Fibroblast of lung (primary cell): ENCODE measurements around the gene TRIM38. TPM values are rescaled to one million over a fixed set of nuclear protein-coding genes. Genes with fewer than 3 reads are reported as not detected.

ENCODE experiments used
- DNase-seq, 2 donors: peaks; one replicate each; pipeline versions ENCODE4 v3.0.0 to v3.0.0-alpha.2; 2010; ENCODE audit warnings: low read depth in 2 of 2
- H2AFZ ChIP-seq: 2 replicates; pipeline ENCODE4 v1.5.1; 2012; ENCODE audit warnings: low read length, control low read depth, inconsistent platforms
- H3K27ac ChIP-seq: 2 replicates; pipeline ENCODE4 v1.5.1; 2011; ENCODE audit warnings: low read length, control low read depth; ENCODE audit not compliant: insufficient read depth
- H3K27me3 ChIP-seq: 2 replicates; pipeline ENCODE4 v1.5.1; 2011; ENCODE audit warnings: mild to moderate bottlenecking, low read length; ENCODE audit not compliant: control insufficient read depth, insufficient read depth
- H3K36me3 ChIP-seq: 2 replicates; pipeline ENCODE4 v1.5.1; 2011; ENCODE audit warnings: low read length; ENCODE audit not compliant: control insufficient read depth, insufficient read depth
- H3K4me1 ChIP-seq: 2 replicates; pipeline ENCODE4 v1.5.1; 2011; ENCODE audit warnings: low read length; ENCODE audit not compliant: control insufficient read depth, insufficient read depth; ENCODE audit errors: extremely low read depth
- H3K4me2 ChIP-seq: 2 replicates; pipeline ENCODE4 v1.5.1; 2011; ENCODE audit warnings: low read length, control low read depth; ENCODE audit not compliant: insufficient read depth; ENCODE audit errors: extremely low read depth
- H3K4me3 ChIP-seq, 4 experiments: fragments of 200-600 bp in 1 of 4; sonication (generic) in 1 of 4; replicated peaks in 1 of 4; 2 replicates each; pipeline ENCODE4 v1.5.1; 2011 to 2016; ENCODE audit warnings: low read length in 4 of 4, low read depth in 3 of 4, mild to moderate bottlenecking in 3 of 4, control low read depth in 2 of 4, inconsistent platforms in 1 of 4, mixed read lengths in 1 of 4; ENCODE audit not compliant: insufficient read depth in 1 of 4; ENCODE audit errors: control extremely low read depth in 1 of 4
- H3K79me2 ChIP-seq: 2 replicates; pipeline ENCODE4 v1.5.1; 2012; ENCODE audit warnings: mild to moderate bottlenecking, low read length, inconsistent platforms; ENCODE audit not compliant: control insufficient read depth, insufficient read depth
- H3K9ac ChIP-seq: 2 replicates; pipeline ENCODE4 v1.5.1; 2011; ENCODE audit warnings: mild to moderate bottlenecking, low read length, control low read depth; ENCODE audit not compliant: insufficient read depth
- H3K9me3 ChIP-seq: 2 replicates; pipeline ENCODE4 v1.5.1; 2012; ENCODE audit warnings: low read depth, low read length; ENCODE audit not compliant: control insufficient read depth, insufficient read depth
- H4K20me1 ChIP-seq: 2 replicates; pipeline ENCODE4 v1.5.1; 2011; ENCODE audit warnings: low read length; ENCODE audit not compliant: control insufficient read depth, insufficient read depth; ENCODE audit errors: extremely low read depth
- CTCF ChIP-seq, 2 donors: IDR thresholded peaks in 1 of 2; conservative IDR thresholded peaks in 1 of 2; 1 replicate in 1 of 2; 2 replicates in 1 of 2; pipeline ENCODE4 v1.5.1; 2011 to 2012; ENCODE audit warnings: low read length in 2 of 2, control low read depth in 1 of 2, inconsistent platforms in 1 of 2, low read depth in 1 of 2, mild to moderate bottlenecking in 1 of 2
- EZH2 ChIP-seq: IDR thresholded peaks from 2 replicates; pipeline ENCODE4 v1.5.1; 2012; ENCODE audit warnings: low read length, control low read depth, mild to moderate bottlenecking; ENCODE audit errors: missing control alignments
- polyA plus RNA-seq, 2 donors: library from polyadenylated mRNA; depleted of rRNA in 1 of 2; stranded (reverse) in 1 of 2; unstranded in 1 of 2; fragments of >200 nt; gene quantifications; 2 replicates each; pipeline ENCODE4 v1.2.1, GENCODE V29; 2011 to 2012; ENCODE audit warnings: missing spikeins in 1 of 2
- total RNA-seq: library from RNA; depleted of rRNA; stranded (reverse); fragments of >200 nt; gene quantifications from 2 replicates; pipeline ENCODE4 v1.2.1, GENCODE V29; 2014

Gene TRIM38
- total and polyA plus RNA-seq, 2 donors (not counting 1 experiment from before 2014, with no cell fraction given) = 7.6 to 14.5 TPM

- Histone ChIP-seq H3K4me2 (peak overlapping the region; percentile 98), H3K9me3 (no peaks in the 10 kb centered on the region), H4K20me1 (no peaks in the 10 kb centered on the region), H2AFZ (no peak overlapping the region), H3K36me3 (no peaks in the 10 kb centered on the region), H3K9ac (peak overlapping the region; percentile 55), H3K4me3 (peak overlapping the region; percentile 63 to 84 (median 66)), H3K79me2 (no peaks in the 10 kb centered on the region), H3K4me1 (peaks cover 2% of the 10 kb centered on the region), H3K27ac (peak overlapping the region; percentile 90), H3K27me3 (no peaks in the 10 kb centered on the region)
- TF ChIP-seq CTCF (conservative IDR thresholded peaks at IDR 0.05 in 1 of 2, IDR thresholded peaks at IDR 0.05 in 1 of 2; ENCODE audit: low read depth in 1 of 2, low read length in 2 of 2) (no peak), EZH2 (no peak)
- DNase-seq = peak in 1 of 2 donors; percentile 19
Measured at GRCh38 chr6:26031151-26031594, 68.6 kb downstream of the TRIM38 start.

GRCh38 chr6:26031595-26032339 is 69.2 kb downstream of the TRIM38 start:
- H3K36me3 ChIP-seq = no peaks in the 10 kb centered on the region
- peak overlapping the region; percentile 68 for H3K9ac ChIP-seq
- no peaks in the 10 kb centered on the region for H4K20me1 ChIP-seq
- peak overlapping the region; percentile 60 for H2AFZ ChIP-seq
- H3K79me2 ChIP-seq = no peaks in the 10 kb centered on the region
- H3K27me3 ChIP-seq = no peaks in the 10 kb centered on the region
- peak overlapping the region; percentile 98 for H3K4me2 ChIP-seq
- H3K4me3 ChIP-seq = peak overlapping the region; percentile 63 to 84 (median 66)
- H3K4me1 ChIP-seq = peaks cover 2% of the 10 kb centered on the region
- H3K9me3 ChIP-seq = no peaks in the 10 kb centered on the region
- peak overlapping the region; percentile 90 for H3K27ac ChIP-seq
- DNase-seq = peak; percentile 98
- peak; percentile 9 to 11 for TF ChIP-seq CTCF (conservative IDR thresholded peaks at IDR 0.05 in 1 of 2, IDR thresholded peaks at IDR 0.05 in 1 of 2; ENCODE audit: low read depth in 1 of 2, low read length in 2 of 2)
- TF ChIP-seq EZH2 = no peak

- no peaks in the 10 kb centered on the region for H4K20me1 ChIP-seq
- H2AFZ ChIP-seq = peak overlapping the region; percentile 12
- peak overlapping the region; percentile 63 to 84 (median 66) for H3K4me3 ChIP-seq
- H3K4me2 ChIP-seq = peak overlapping the region; percentile 98
- no peaks in the 10 kb centered on the region for H3K27me3 ChIP-seq
- peak overlapping the region; percentile 90 for H3K27ac ChIP-seq
- no peak for TF ChIP-seq CTCF (conservative IDR thresholded peaks at IDR 0.05 in 1 of 2, IDR thresholded peaks at IDR 0.05 in 1 of 2; ENCODE audit: low read depth in 1 of 2, low read length in 2 of 2)
- no peak for TF ChIP-seq EZH2
- no peaks in the 10 kb centered on the region for H3K79me2 ChIP-seq
- H3K9ac ChIP-seq = peak overlapping the region; percentile 68
- peak; percentile 45 to 78 for DNase-seq
- peaks cover 2% of the 10 kb centered on the region for H3K4me1 ChIP-seq
- no peaks in the 10 kb centered on the region for H3K9me3 ChIP-seq
- no peaks in the 10 kb centered on the region for H3K36me3 ChIP-seq
Measured at GRCh38 chr6:26032340-26033084, 69.9 kb downstream of the TRIM38 start.
